Measurements from ENCODE around the gene FNDC3B.

Gene FNDC3B

GRCh38 chr3:172154768-172155664 is 115.6 kb downstream of the FNDC3B start:
- DNase-seq: no peak

- DNase-seq: no peak
Observed at GRCh38 chr3:172155897-172156585, 116.7 kb downstream of the FNDC3B start.

- no peak for DNase-seq
Observed at GRCh38 chr3:172156586-172156955, 117.2 kb downstream of the FNDC3B start.

GRCh38 chr3:172157564-172158258 is 118.3 kb downstream of the FNDC3B start:
- DNase-seq: no peak

GRCh38 chr3:172158741-172159140 is 119.4 kb downstream of the FNDC3B start:
- no peak for DNase-seq

- no peak for DNase-seq
Observed at GRCh38 chr3:172159376-172159775, 120.0 kb downstream of the FNDC3B start.

- no peak for DNase-seq
Observed at GRCh38 chr3:172159962-172160538, 120.7 kb downstream of the FNDC3B start.

- DNase-seq: no peak
Observed at GRCh38 chr3:172161133-172161789, 121.9 kb downstream of the FNDC3B start.

- no peak for DNase-seq
Observed at GRCh38 chr3:172161959-172162358, 122.6 kb downstream of the FNDC3B start.

- no peak for DNase-seq
Observed at GRCh38 chr3:172163320-172163719, 123.9 kb downstream of the FNDC3B start.

GRCh38 chr3:172164620-172165362 is 125.4 kb downstream of the FNDC3B start:
- no peak for DNase-seq

GRCh38 chr3:172166261-172166660 is 126.9 kb downstream of the FNDC3B start:
- DNase-seq: no peak

GRCh38 chr3:172166890-172167289 is 127.5 kb downstream of the FNDC3B start:
- DNase-seq: no peak

GRCh38 chr3:172167892-172168648 is 128.7 kb downstream of the FNDC3B start:
- DNase-seq: no peak

GRCh38 chr3:172170073-172170709 is 130.8 kb downstream of the FNDC3B start:
- no peak for DNase-seq

- no peak for DNase-seq
Observed at GRCh38 chr3:172170841-172171240, 131.5 kb downstream of the FNDC3B start.

- no peak for DNase-seq
Observed at GRCh38 chr3:172171396-172172075, 132.2 kb downstream of the FNDC3B start.

GRCh38 chr3:172173316-172174254 is 134.2 kb downstream of the FNDC3B start:
- DNase-seq: no peak

Data from NCI-H774 (cell line).